ENCODE results near the gene ANKRD28.

ANKRD28 gene

GRCh38 chr3:15636028-15636709, 161.6 kb downstream of the ANKRD28 start:
- FAIRE-seq (peak; percentile 51), DNase-seq (ENCODE audit: insufficient read length) (no peak)
- TF ChIP-seq POLR2AphosphoS5 (IDR thresholded peaks at IDR 0.05; ENCODE audit: low read depth, low read length) (no peak), POLR2A (IDR thresholded peaks at IDR 0.05; ENCODE audit: low read depth, low read length) (peak; percentile 44; the same call in 1 of the 2 replicates)

DNA sequence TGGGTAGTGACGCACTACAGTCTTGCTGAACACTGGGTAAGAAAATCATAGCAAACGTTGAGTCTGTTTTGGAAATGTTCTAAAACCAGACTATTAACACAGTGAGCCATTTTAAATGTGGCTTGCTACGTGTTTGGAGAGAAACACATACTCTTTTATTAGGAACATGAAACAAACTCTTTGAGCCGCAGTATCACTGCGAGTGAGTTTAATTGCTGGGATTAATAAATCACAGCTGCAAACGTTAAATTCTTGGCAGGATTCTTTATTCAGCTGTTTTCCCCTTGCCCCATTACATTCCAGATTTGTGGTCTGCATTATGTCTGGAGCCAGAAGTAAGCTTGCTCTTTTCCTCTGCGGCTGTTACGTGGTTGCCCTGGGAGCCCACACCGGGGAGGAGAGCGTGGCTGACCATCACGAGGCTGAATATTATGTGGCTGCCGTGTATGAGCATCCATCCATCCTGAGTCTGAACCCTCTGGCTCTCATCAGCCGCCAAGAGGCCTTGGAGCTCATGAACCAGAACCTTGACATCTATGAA, 162.6 kb downstream of the ANKRD28 start:
- FAIRE-seq (no peak), DNase-seq (ENCODE audit: insufficient read length) (no peak)
- TF ChIP-seq POLR2AphosphoS5 (IDR thresholded peaks at IDR 0.05; ENCODE audit: low read depth, low read length) (no peak), TAF1 (IDR thresholded peaks at IDR 0.05; ENCODE audit: borderline replicate concordance, low read depth, low read length) (no peak)

DNA sequence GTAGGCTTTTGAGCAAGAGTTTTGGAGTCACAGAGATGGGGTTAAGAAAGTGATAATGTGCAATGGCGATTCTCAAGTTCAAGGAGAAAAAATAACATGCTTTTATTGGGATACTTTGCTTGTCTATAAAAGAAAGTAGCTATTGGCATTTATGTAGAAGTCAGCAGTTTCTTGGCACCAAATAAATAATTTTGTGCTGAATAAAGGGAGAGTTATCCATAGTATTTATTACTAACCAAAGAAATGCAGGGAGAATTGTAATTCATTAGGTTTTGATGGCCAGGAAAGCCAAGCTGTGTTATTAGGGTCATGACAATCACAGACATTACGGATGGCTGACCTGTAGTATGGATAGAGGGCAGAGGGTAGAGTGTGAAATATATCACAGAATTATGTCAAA, 163.1 kb downstream of the ANKRD28 start:
- FAIRE-seq (no peak), DNase-seq (ENCODE audit: insufficient read length) (no peak)
- no peak for TF ChIP-seq POLR2A (IDR thresholded peaks at IDR 0.05; ENCODE audit: low read depth, low read length)
- TF ChIP-seq POLR2AphosphoS5 (IDR thresholded peaks at IDR 0.05; ENCODE audit: low read depth, low read length): no peak
- no peak for TF ChIP-seq TAF1 (IDR thresholded peaks at IDR 0.05; ENCODE audit: borderline replicate concordance, low read depth, low read length)

GRCh38 chr3:15633766-15634598, 163.8 kb downstream of the ANKRD28 start:
- no peak for FAIRE-seq
- DNase-seq (ENCODE audit: insufficient read length): no peak
- TF ChIP-seq POLR2A (IDR thresholded peaks at IDR 0.05; ENCODE audit: low read depth, low read length) (no peak), POLR2AphosphoS5 (IDR thresholded peaks at IDR 0.05; ENCODE audit: low read depth, low read length) (no peak), TAF1 (IDR thresholded peaks at IDR 0.05; ENCODE audit: borderline replicate concordance, low read depth, low read length) (no peak)

GRCh38 chr3:15633159-15633558, 164.6 kb downstream of the ANKRD28 start:
- TF ChIP-seq POLR2AphosphoS5 (IDR thresholded peaks at IDR 0.05; ENCODE audit: low read depth, low read length) (no peak), POLR2A (IDR thresholded peaks at IDR 0.05; ENCODE audit: low read depth, low read length) (no peak), TAF1 (IDR thresholded peaks at IDR 0.05; ENCODE audit: borderline replicate concordance, low read depth, low read length) (no peak)
- DNase-seq (ENCODE audit: insufficient read length) (no peak), FAIRE-seq (no peak)

- FAIRE-seq: no peak
- DNase-seq (ENCODE audit: insufficient read length): no peak
- no peak for TF ChIP-seq TAF1 (IDR thresholded peaks at IDR 0.05; ENCODE audit: borderline replicate concordance, low read depth, low read length)
- no peak for TF ChIP-seq POLR2A (IDR thresholded peaks at IDR 0.05; ENCODE audit: low read depth, low read length)
- TF ChIP-seq POLR2AphosphoS5 (IDR thresholded peaks at IDR 0.05; ENCODE audit: low read depth, low read length): no peak
Observed at GRCh38 chr3:15632212-15632580, 165.6 kb downstream of the ANKRD28 start.

- FAIRE-seq (no peak), DNase-seq (ENCODE audit: insufficient read length) (no peak)
- no peak for TF ChIP-seq POLR2A (IDR thresholded peaks at IDR 0.05; ENCODE audit: low read depth, low read length)
- TF ChIP-seq POLR2AphosphoS5 (IDR thresholded peaks at IDR 0.05; ENCODE audit: low read depth, low read length): no peak
- no peak for TF ChIP-seq TAF1 (IDR thresholded peaks at IDR 0.05; ENCODE audit: borderline replicate concordance, low read depth, low read length)
Observed at GRCh38 chr3:15631426-15632211, 166.2 kb downstream of the ANKRD28 start.

DNA sequence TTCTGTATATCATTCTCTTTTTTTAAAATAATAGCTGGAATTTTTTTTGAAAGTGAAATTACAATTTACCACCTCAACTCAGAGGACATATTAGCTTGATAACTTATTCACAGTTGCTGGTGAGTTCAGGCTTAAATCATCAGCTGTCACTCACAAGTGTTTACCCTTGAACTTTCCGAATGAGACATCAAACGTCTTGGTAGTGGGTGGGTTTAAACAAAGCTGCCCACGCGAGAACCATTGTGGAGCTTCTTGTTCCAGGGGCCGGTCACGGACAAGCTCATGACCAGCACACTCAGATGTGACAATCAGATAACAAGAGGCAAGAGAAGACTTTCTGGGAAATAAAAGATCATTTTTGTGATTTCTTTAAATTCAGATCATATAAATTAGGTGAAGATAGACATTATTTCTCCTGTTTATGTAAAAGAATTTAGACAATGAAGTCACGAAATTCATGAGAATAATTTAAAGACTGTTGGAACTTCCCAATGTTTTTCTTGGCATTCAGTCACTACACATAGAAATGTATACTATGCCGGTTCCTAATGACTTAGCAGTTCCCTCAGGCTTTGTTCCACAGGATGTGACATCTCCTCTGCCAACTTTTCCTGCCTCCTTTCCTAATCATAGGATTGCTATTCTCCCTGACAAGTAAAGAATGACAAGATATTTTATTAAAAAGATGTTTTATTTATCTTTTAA, 167.0 kb downstream of the ANKRD28 start:
- FAIRE-seq (peak; percentile 33), DNase-seq (ENCODE audit: insufficient read length) (no peak)
- no peak for TF ChIP-seq POLR2AphosphoS5 (IDR thresholded peaks at IDR 0.05; ENCODE audit: low read depth, low read length)
- TF ChIP-seq POLR2A (IDR thresholded peaks at IDR 0.05; ENCODE audit: low read depth, low read length): no peak
- no peak for TF ChIP-seq TAF1 (IDR thresholded peaks at IDR 0.05; ENCODE audit: borderline replicate concordance, low read depth, low read length)

- FAIRE-seq (peak; percentile 92), DNase-seq (ENCODE audit: insufficient read length) (peak; percentile 43)
- TF ChIP-seq POLR2A (IDR thresholded peaks at IDR 0.05; ENCODE audit: low read depth, low read length): no peak
- no peak for TF ChIP-seq TAF1 (IDR thresholded peaks at IDR 0.05; ENCODE audit: borderline replicate concordance, low read depth, low read length)
Observed at GRCh38 chr3:15629860-15630597, 167.8 kb downstream of the ANKRD28 start.

DNA sequence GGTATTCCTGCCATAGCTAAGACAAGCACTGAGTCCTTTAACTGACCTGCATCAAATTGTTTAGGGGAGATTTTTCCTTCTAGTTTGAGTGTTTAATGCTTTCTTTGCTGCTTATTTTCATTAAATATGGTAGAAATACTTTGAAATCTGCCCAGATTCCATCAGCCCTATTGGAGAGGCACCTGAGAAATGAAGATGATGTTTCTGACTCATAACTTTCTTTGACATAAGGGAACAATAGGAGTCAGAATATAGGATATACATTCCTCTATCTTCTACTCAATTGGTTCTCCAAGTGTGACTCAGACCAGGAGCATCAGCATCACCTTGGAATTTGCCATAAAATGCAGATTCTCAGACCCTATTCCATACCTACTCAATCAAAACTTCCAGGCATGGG, 168.8 kb downstream of the ANKRD28 start:
- DNase-seq (ENCODE audit: insufficient read length) (no peak), FAIRE-seq (no peak)
- TF ChIP-seq POLR2A (IDR thresholded peaks at IDR 0.05; ENCODE audit: low read depth, low read length) (no peak), TAF1 (IDR thresholded peaks at IDR 0.05; ENCODE audit: borderline replicate concordance, low read depth, low read length) (no peak), POLR2AphosphoS5 (IDR thresholded peaks at IDR 0.05; ENCODE audit: low read depth, low read length) (no peak)
